GM23248 (cell line): Measurements from ENCODE around the gene OSBP2. TPM values are rescaled to one million over a fixed set of nuclear protein-coding genes. Genes with fewer than 3 reads are reported as not detected.

ENCODE experiments used
- DNase-seq: peaks from one replicate; pipeline ENCODE4 v3.0.0-alpha.2; 2015
- H2AFZ ChIP-seq: fragments of 200-600 bp; sonication (generic); 2 replicates; pipeline ENCODE4 v1.6.1; 2016; ENCODE audit warnings: antibody characterized with exemption
- H3F3A ChIP-seq: fragments of 200-600 bp; sonication (generic); 2 replicates; pipeline ENCODE4 v1.6.1; 2016; ENCODE audit warnings: mild to moderate bottlenecking, antibody characterized with exemption, mixed run types; ENCODE audit not compliant: insufficient read depth
- H3K27ac ChIP-seq: fragments of 200-600 bp; sonication (generic); 2 replicates; pipeline ENCODE4 v1.5.1; 2016; ENCODE audit warnings: mild to moderate bottlenecking
- H3K27me3 ChIP-seq: fragments of 200-600 bp; sonication (generic); replicated peaks from 2 replicates; pipeline ENCODE4 v1.6.1; 2016; ENCODE audit warnings: mild to moderate bottlenecking; ENCODE audit not compliant: insufficient read depth
- H3K36me3 ChIP-seq: fragments of 200-600 bp; sonication (generic); 2 replicates; pipeline ENCODE4 v1.6.1; 2016; ENCODE audit warnings: low read depth, mild to moderate bottlenecking
- H3K4me1 ChIP-seq: fragments of 200-600 bp; sonication (generic); 2 replicates; pipeline ENCODE4 v1.6.1; 2016; ENCODE audit warnings: mild to moderate bottlenecking; ENCODE audit not compliant: insufficient read depth
- H3K4me2 ChIP-seq: fragments of 200-600 bp; sonication (generic); one replicate; pipeline ENCODE4 v1.6.1; 2016; ENCODE audit warnings: mild to moderate bottlenecking; ENCODE audit not compliant: unreplicated experiment
- H3K4me3 ChIP-seq: fragments of 200-600 bp; sonication (generic); 2 replicates; pipeline ENCODE4 v1.5.1; 2016; ENCODE audit warnings: mild to moderate bottlenecking
- H3K79me2 ChIP-seq: fragments of 200-600 bp; sonication (generic); 2 replicates; pipeline ENCODE4 v1.6.1; 2016; ENCODE audit warnings: mild to moderate bottlenecking; ENCODE audit not compliant: insufficient read depth
- H3K9ac ChIP-seq: fragments of 200-600 bp; sonication (generic); 2 replicates; pipeline ENCODE4 v1.6.1; 2016; ENCODE audit warnings: mild to moderate bottlenecking
- H3K9me2 ChIP-seq: fragments of 200-600 bp; sonication (generic); 2 replicates; pipeline ENCODE4 v1.6.1; 2016; ENCODE audit warnings: mixed run types, mild to moderate bottlenecking, moderate library complexity; ENCODE audit not compliant: insufficient read depth
- H3K9me3 ChIP-seq: fragments of 200-600 bp; sonication (generic); one replicate; pipeline ENCODE4 v1.6.1; 2017; ENCODE audit warnings: low read depth
- H4K20me1 ChIP-seq: fragments of 200-600 bp; sonication (generic); 2 replicates; pipeline ENCODE4 v1.6.0; 2016; ENCODE audit not compliant: insufficient read depth
- EZH2 ChIP-seq: fragments of 200-600 bp; sonication (generic); IDR thresholded peaks from 2 replicates; pipeline ENCODE4 v1.6.1; 2018; ENCODE audit warnings: antibody characterized with exemption, mild to moderate bottlenecking; ENCODE audit not compliant: insufficient read depth, poor library complexity, severe bottlenecking
- EZH2phosphoT487 ChIP-seq: fragments of 200-600 bp; sonication (generic); IDR thresholded peaks from 2 replicates; pipeline ENCODE4 v1.6.1; 2018; ENCODE audit warnings: antibody characterized with exemption, moderate library complexity, mild to moderate bottlenecking, low read depth; ENCODE audit not compliant: insufficient read depth
- WGBS, 2 experiments: methylation state at CpG; one replicate each; pipeline ENCODE4 v1.1.6; 2015 to 2017; ENCODE audit warnings: low lambda C conversion rate in 2 of 2, low coverage in 1 of 2; ENCODE audit errors: missing lambda C conversion rate in 2 of 2; 5-methylcytosine and 5-hydroxymethylcytosine counted together
- in situ Hi-C: fragments of 300-500 bp; cut with MboI; formaldehyde crosslinking; loops from 2 replicates; pipeline ENCODE4 v1.15.0; 2020
- polyA plus RNA-seq: library from polyadenylated mRNA; unstranded; fragments of >200 nt; fragmentation: Nextera tagmentation; extraction: Ambion mirVana; gene quantifications from 2 replicates; pipeline ENCODE4 v1.2.1, GENCODE V29; 2016
- total RNA-seq: library from RNA; depleted of rRNA; stranded (reverse); fragments of >200 nt; shearing (Covaris generic); gene quantifications from 2 replicates; pipeline ENCODE4 v1.2.3, GENCODE V29; 2014

Gene OSBP2
- total and polyA plus RNA-seq, 2 experiments from 2014 or later, result 1.1 to 1.3 TPM

GRCh38 chr22:30885001-30885366, 190.3 kb downstream of the OSBP2 start:
- Histone ChIP-seq H3K27ac (no peak overlapping the region), H3K79me2 (no peaks in the 10 kb centered on the region), H3K4me3 (no peak overlapping the region), H3K36me3 (no peaks in the 10 kb centered on the region), H3K9ac (no peak overlapping the region), H2AFZ (no peak overlapping the region), H3K9me2 (no peaks in the 10 kb centered on the region), H3K4me1 (no peaks in the 10 kb centered on the region), H3K4me2 (no peak overlapping the region), H3F3A (no peaks in the 10 kb centered on the region), H3K9me3 (no peaks in the 10 kb centered on the region), H4K20me1 (no peaks in the 10 kb centered on the region), H3K27me3 (no peaks in the 10 kb centered on the region)
- no peak for TF ChIP-seq EZH2phosphoT487
- TF ChIP-seq EZH2, result no peak
- WGBS, 2 experiments, result 79 to 87% methylated on average over 5 of the region's 5 CpGs
- DNase-seq, result no peak
- in situ Hi-C loops, result no loop called here

GRCh38 chr22:30885591-30885990, 190.9 kb downstream of the OSBP2 start:
- Histone ChIP-seq H3K27me3 (no peaks in the 10 kb centered on the region), H2AFZ (no peak overlapping the region), H3K27ac (no peak overlapping the region), H3K4me3 (no peak overlapping the region), H3K36me3 (no peaks in the 10 kb centered on the region), H3K79me2 (no peaks in the 10 kb centered on the region), H3K4me1 (no peaks in the 10 kb centered on the region), H3K4me2 (no peak overlapping the region), H3K9ac (no peak overlapping the region), H3F3A (no peaks in the 10 kb centered on the region), H3K9me2 (no peaks in the 10 kb centered on the region), H3K9me3 (no peaks in the 10 kb centered on the region), H4K20me1 (no peaks in the 10 kb centered on the region)
- 67 to 74% methylated on average over 9 of the region's 9 CpGs for WGBS, 2 experiments
- no peak for TF ChIP-seq EZH2phosphoT487
- TF ChIP-seq EZH2, result no peak
- in situ Hi-C loops, result no loop called here
- no peak for DNase-seq

GRCh38 chr22:30887453-30887852, 192.8 kb downstream of the OSBP2 start:
- Histone ChIP-seq H3K9ac (no peak overlapping the region), H3F3A (no peaks in the 10 kb centered on the region), H3K4me3 (no peak overlapping the region), H3K9me3 (no peaks in the 10 kb centered on the region), H2AFZ (no peak overlapping the region), H3K27ac (no peak overlapping the region), H3K4me2 (no peak overlapping the region), H3K27me3 (no peaks in the 10 kb centered on the region), H3K36me3 (no peaks in the 10 kb centered on the region), H3K4me1 (no peaks in the 10 kb centered on the region), H3K79me2 (no peaks in the 10 kb centered on the region), H4K20me1 (no peaks in the 10 kb centered on the region), H3K9me2 (no peaks in the 10 kb centered on the region)
- 92 to 95% methylated on average over 11 of the region's 11 CpGs for WGBS, 2 experiments
- no peak for TF ChIP-seq EZH2
- TF ChIP-seq EZH2phosphoT487, result no peak
- in situ Hi-C loops, result no loop called here
- DNase-seq, result no peak

- in situ Hi-C loops, result no loop called here
- Histone ChIP-seq H3K4me1 (no peaks in the 10 kb centered on the region), H3K27me3 (no peaks in the 10 kb centered on the region), H2AFZ (no peak overlapping the region), H3F3A (no peaks in the 10 kb centered on the region), H3K79me2 (no peaks in the 10 kb centered on the region), H4K20me1 (no peaks in the 10 kb centered on the region), H3K9me2 (no peaks in the 10 kb centered on the region), H3K27ac (no peak overlapping the region), H3K9me3 (no peaks in the 10 kb centered on the region), H3K9ac (no peak overlapping the region), H3K36me3 (no peaks in the 10 kb centered on the region), H3K4me2 (no peak overlapping the region), H3K4me3 (no peak overlapping the region)
- no peak for TF ChIP-seq EZH2phosphoT487
- WGBS, 2 experiments, result 83 to 88% methylated on average over 5 of the region's 5 CpGs
- no peak for DNase-seq
Measured at GRCh38 chr22:30887861-30888260, 193.2 kb downstream of the OSBP2 start.
